DOHH2 (cell line): ENCODE data around the gene TSPAN10.
A peak's percentile ranks its signal among the peaks of the same experiment; 100 is the strongest.

ENCODE experiments used
- H3F3A ChIP-seq: fragments of 200-600 bp; sonication (generic), shearing (Covaris generic); 2 replicates; pipeline ENCODE4 v1.6.0; 2016; ENCODE audit warnings: antibody characterized with exemption, mild to moderate bottlenecking; ENCODE audit not compliant: control insufficient read depth, insufficient read depth
- H3K27ac ChIP-seq: fragments of 200-600 bp; sonication (generic); 2 replicates; pipeline ENCODE4 v1.5.1; 2014; ENCODE audit warnings: low read depth, mild to moderate bottlenecking, low read length, moderate library complexity
- H3K27me3 ChIP-seq: fragments of 200-600 bp; sonication (generic); 2 replicates; pipeline ENCODE4 v1.6.1; 2014; ENCODE audit warnings: mild to moderate bottlenecking, low read length, mixed read lengths; ENCODE audit not compliant: control insufficient read depth
- H3K36me3 ChIP-seq: fragments of 200-600 bp; sonication (generic); 2 replicates; pipeline ENCODE4 v1.6.1; 2014; ENCODE audit warnings: mild to moderate bottlenecking, low read length, moderate library complexity, mixed read lengths; ENCODE audit not compliant: control insufficient read depth
- H3K4me1 ChIP-seq: fragments of 200-600 bp; sonication (generic); 2 replicates; pipeline ENCODE4 v1.6.1; 2014; ENCODE audit warnings: mild to moderate bottlenecking, low read length, mixed read lengths; ENCODE audit not compliant: control insufficient read depth
- H3K4me2 ChIP-seq: fragments of 200-600 bp; sonication (generic); 2 replicates; pipeline ENCODE4 v1.6.0; 2014; ENCODE audit warnings: mild to moderate bottlenecking, low read length, moderate library complexity
- H3K4me3 ChIP-seq: fragments of 200-600 bp; sonication (generic); 2 replicates; pipeline ENCODE4 v1.5.1; 2014; ENCODE audit warnings: mild to moderate bottlenecking, low read length, mixed read lengths
- H3K79me2 ChIP-seq: fragments of 200-600 bp; sonication (generic); 2 replicates; pipeline ENCODE4 v1.6.1; 2014; ENCODE audit warnings: mild to moderate bottlenecking, low read length, mixed read lengths; ENCODE audit not compliant: control insufficient read depth
- H3K9me2 ChIP-seq: fragments of 200-600 bp; sonication (generic); replicated peaks from 2 replicates; pipeline ENCODE4 v1.6.1; 2014; ENCODE audit warnings: mild to moderate bottlenecking, low read length, mixed read lengths; ENCODE audit not compliant: control insufficient read depth
- H3K9me3 ChIP-seq: fragments of 200-600 bp; sonication (generic); 2 replicates; pipeline ENCODE4 v1.6.1; 2014; ENCODE audit warnings: antibody characterized with exemption, low read length, mixed read lengths; ENCODE audit not compliant: control insufficient read depth, insufficient read depth
- H4K20me1 ChIP-seq: fragments of 200-600 bp; sonication (generic); 2 replicates; pipeline ENCODE4 v1.6.0; 2014; ENCODE audit warnings: low read depth, mild to moderate bottlenecking, antibody characterized with exemption, low read length, moderate library complexity; ENCODE audit not compliant: control insufficient read depth, insufficient read depth
- EZH2phosphoT487 ChIP-seq: fragments of 200-600 bp; sonication (generic); IDR thresholded peaks from 2 replicates; pipeline ENCODE4 v1.6.1; 2017; ENCODE audit warnings: borderline replicate concordance, mild to moderate bottlenecking, antibody characterized with exemption, low read length, moderate library complexity, mixed read lengths
- TF ChIP-seq, protein P1 (sequence below): fragments of 200-600 bp; sonication (generic); IDR thresholded peaks from one replicate; pipeline ENCODE4 v1.5.1; 2014; ENCODE audit warnings: antibody characterized with exemption, mild to moderate bottlenecking, low read depth, low read length; ENCODE audit not compliant: poor library complexity, severe bottlenecking

Gene TSPAN10

DNA sequence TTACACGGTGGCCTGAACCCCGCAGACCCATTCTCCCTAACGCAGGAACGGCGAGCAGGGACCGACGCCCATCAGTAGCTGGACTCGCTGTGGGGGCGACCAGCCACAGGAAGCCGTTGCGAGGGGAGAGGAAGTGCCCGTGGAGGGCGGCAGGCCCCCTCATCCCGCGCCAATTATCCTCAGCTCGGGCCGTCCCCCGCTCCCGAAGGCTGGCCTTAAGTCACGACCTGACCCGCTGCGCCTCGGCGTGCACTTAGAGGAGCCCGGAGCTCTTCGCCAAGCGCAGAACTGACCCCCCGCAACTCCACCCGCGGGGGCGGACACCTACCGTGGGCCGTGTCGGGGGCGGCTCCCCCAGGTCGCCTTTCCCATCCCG lies 46.2 kb downstream of the TSPAN10 start:
- Histone ChIP-seq H3K4me2 (peak overlapping the region; percentile 91), H3K4me3 (peak overlapping the region; percentile 92), H3K79me2 (peaks cover 67% of the 10 kb centered on the region), H3K4me1 (peaks cover 22% of the 10 kb centered on the region), H3K27ac (peak overlapping the region; percentile 52), H3F3A (no peaks in the 10 kb centered on the region), H3K9me3 (no peaks in the 10 kb centered on the region), H3K9me2 (no peaks in the 10 kb centered on the region), H3K36me3 (peaks cover 55% of the 10 kb centered on the region), H3K27me3 (no peaks in the 10 kb centered on the region), H4K20me1 (peaks cover 19% of the 10 kb centered on the region; the same call in 1 of the 2 replicates)
- TF ChIP-seq, protein P1, sequence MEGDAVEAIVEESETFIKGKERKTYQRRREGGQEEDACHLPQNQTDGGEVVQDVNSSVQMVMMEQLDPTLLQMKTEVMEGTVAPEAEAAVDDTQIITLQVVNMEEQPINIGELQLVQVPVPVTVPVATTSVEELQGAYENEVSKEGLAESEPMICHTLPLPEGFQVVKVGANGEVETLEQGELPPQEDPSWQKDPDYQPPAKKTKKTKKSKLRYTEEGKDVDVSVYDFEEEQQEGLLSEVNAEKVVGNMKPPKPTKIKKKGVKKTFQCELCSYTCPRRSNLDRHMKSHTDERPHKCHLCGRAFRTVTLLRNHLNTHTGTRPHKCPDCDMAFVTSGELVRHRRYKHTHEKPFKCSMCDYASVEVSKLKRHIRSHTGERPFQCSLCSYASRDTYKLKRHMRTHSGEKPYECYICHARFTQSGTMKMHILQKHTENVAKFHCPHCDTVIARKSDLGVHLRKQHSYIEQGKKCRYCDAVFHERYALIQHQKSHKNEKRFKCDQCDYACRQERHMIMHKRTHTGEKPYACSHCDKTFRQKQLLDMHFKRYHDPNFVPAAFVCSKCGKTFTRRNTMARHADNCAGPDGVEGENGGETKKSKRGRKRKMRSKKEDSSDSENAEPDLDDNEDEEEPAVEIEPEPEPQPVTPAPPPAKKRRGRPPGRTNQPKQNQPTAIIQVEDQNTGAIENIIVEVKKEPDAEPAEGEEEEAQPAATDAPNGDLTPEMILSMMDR: no peak
- TF ChIP-seq EZH2phosphoT487: no peak

DNA sequence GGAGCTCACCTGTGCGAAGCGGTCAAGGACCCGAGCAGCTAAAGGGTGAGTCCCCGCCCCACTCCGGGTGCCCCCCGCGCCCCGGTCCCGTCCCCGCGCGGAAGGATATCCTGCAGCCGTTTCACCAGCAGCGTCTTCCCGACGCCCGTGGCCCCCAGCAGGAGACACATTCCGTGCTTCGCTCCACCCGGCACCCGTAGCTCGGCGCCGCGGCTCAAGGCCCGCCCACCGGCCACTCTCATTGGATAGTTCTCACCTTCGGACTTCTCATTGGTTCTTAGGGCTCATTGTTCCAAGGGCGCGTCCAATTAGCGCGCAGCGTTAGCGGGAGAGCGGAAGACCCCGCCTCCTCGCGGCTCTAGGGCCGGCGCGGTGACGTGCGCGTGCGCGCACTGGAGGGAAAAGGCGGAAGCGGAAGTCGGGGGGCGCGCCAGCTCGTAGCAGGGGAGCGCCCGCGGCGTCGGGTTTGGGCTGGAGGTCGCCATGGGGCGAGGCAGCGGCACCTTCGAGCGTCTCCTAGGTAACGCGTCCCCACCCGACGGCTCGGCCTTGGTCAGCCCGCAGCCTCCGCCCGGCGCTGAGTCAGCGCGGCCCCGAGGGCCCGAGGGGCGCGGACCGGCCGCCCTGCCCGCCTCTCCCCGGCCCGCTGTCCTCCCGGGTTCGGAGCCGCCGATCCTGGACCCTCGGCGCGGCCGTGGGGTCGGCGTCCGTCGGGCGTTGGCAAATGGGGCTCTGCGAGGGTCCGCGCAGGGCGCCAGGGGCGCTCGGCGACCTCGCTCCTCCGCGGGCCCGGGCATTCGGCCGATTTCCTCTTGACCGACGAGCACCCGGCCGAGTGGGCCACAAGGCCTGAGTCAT lies 46.8 kb downstream of the TSPAN10 start, which contains the start of the genes ARL16 and HGS:
Gene ARL16 (minus strand): TSS at position 214 of the 858 bp plus-strand sequence. CDS start 44 bp downstream, at position 170.
Gene HGS (plus strand): TSS at position 428 of the 858 bp plus-strand sequence. CDS start 56 bp downstream, at position 484.
- Histone ChIP-seq H3K27me3 (no peaks in the 10 kb centered on the region), H3K4me1 (peaks cover 22% of the 10 kb centered on the region), H3K4me2 (peak within 1 kb of the TSS; percentile 99), H3K4me3 (peak within 1 kb of the TSS; percentile 92), H3K27ac (peak within 1 kb of the TSS; percentile 52), H4K20me1 (peaks cover 19% of the 10 kb centered on the region; the same call in 1 of the 2 replicates), H3K36me3 (peaks cover 62% of the 10 kb centered on the region), H3K9me3 (no peaks in the 10 kb centered on the region), H3K79me2 (peaks cover 73% of the 10 kb centered on the region), H3F3A (no peaks in the 10 kb centered on the region), H3K9me2 (no peaks in the 10 kb centered on the region)
- TF ChIP-seq EZH2phosphoT487: no peak
- TF ChIP-seq, protein P1: no peak

DNA sequence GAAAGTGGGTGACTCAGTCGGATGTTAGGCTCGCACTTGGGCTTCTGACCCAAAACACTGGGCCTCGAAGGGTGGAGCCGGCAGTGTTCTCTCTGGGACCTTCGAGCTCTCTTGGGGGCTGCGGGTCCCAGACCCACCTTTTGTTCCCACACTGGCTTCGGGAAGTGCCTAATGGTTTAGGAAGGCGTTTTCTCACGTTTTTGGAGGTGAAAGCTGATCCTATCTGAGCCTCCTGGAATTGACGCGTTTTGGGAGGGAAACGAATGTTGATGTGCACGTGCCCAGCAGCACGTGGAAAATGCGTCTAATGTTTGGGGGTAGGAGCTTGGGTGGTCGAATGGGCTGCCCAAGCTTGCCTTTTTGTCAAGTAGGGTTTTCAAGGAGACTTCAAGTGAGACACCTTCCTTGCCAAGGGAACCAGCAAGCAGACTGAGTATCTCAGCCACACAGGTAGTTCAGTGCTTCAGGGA lies 47.5 kb downstream of the TSPAN10 start:
- peaks cover 19% of the 10 kb centered on the region; the same call in 1 of the 2 replicates for H4K20me1 ChIP-seq
- no peaks in the 10 kb centered on the region for H3K9me2 ChIP-seq
- H3K79me2 ChIP-seq: peaks cover 78% of the 10 kb centered on the region
- peak overlapping the region; percentile 16 for H3K27ac ChIP-seq
- H3K27me3 ChIP-seq: no peaks in the 10 kb centered on the region
- peak overlapping the region; percentile 99 for H3K4me2 ChIP-seq
- no peaks in the 10 kb centered on the region for H3F3A ChIP-seq
- H3K36me3 ChIP-seq: peaks cover 68% of the 10 kb centered on the region
- TF ChIP-seq EZH2phosphoT487: no peak
- TF ChIP-seq, protein P1: no peak
- peak overlapping the region; percentile 92 for H3K4me3 ChIP-seq
- peaks cover 22% of the 10 kb centered on the region for H3K4me1 ChIP-seq
- no peaks in the 10 kb centered on the region for H3K9me3 ChIP-seq
